AG04450 (cell line): ENCODE data around the gene IQSEC3. TPM values are rescaled to one million over a fixed set of nuclear protein-coding genes. Genes with fewer than 3 reads are reported as not detected.

Source experiments
- CTCF ChIA-PET: fragments of 300-600, 350-600 bp; formaldehyde crosslinking; extraction: SDS; loops from one replicate; lab custom pipeline; 2022; ENCODE audit warnings: antibody characterized with exemption, inconsistent platforms; lab: Charles Lee
- POLR2A ChIA-PET: fragments of 350-600 bp; formaldehyde crosslinking; extraction: SDS; loops from one replicate; lab custom pipeline; 2021; ENCODE audit warnings: antibody characterized with exemption, inconsistent platforms; lab: Yijun Ruan, JAX
- DNase-seq: peaks from one replicate; pipeline ENCODE4 v3.0.0-alpha.2; 2011; ENCODE audit warnings: low read depth, low spot score
- H3K27ac ChIP-seq: one replicate; pipeline ENCODE4 v1.5.1; 2012; ENCODE audit warnings: low read depth, low read length, control low read depth
- H3K27me3 ChIP-seq: one replicate; pipeline ENCODE4 v1.6.0; 2012; ENCODE audit warnings: low read length; ENCODE audit not compliant: control insufficient read depth, insufficient read depth
- H3K4me3 ChIP-seq: 2 replicates; pipeline ENCODE4 v1.5.1; 2011; ENCODE audit warnings: mild to moderate bottlenecking, low read depth, low read length, control low read depth
- H3K9me3 ChIP-seq: 2 replicates; pipeline ENCODE4 v1.5.1; 2012; ENCODE audit warnings: low read length; ENCODE audit not compliant: control insufficient read depth, insufficient read depth
- polyA plus RNA-seq: library from polyadenylated mRNA; depleted of rRNA; stranded (reverse); fragments of >200 nt; gene quantifications from 2 replicates; pipeline ENCODE4 v1.2.3, GENCODE V29; 2011
- TF ChIP-seq, protein P1 (sequence below): IDR thresholded peaks from 2 replicates; pipeline ENCODE4 v1.5.1; 2011; ENCODE audit warnings: low read depth, low read length, control low read depth, inconsistent platforms

IQSEC3 gene
- polyA plus RNA-seq, 1 experiment: 0.47 TPM

DNA sequence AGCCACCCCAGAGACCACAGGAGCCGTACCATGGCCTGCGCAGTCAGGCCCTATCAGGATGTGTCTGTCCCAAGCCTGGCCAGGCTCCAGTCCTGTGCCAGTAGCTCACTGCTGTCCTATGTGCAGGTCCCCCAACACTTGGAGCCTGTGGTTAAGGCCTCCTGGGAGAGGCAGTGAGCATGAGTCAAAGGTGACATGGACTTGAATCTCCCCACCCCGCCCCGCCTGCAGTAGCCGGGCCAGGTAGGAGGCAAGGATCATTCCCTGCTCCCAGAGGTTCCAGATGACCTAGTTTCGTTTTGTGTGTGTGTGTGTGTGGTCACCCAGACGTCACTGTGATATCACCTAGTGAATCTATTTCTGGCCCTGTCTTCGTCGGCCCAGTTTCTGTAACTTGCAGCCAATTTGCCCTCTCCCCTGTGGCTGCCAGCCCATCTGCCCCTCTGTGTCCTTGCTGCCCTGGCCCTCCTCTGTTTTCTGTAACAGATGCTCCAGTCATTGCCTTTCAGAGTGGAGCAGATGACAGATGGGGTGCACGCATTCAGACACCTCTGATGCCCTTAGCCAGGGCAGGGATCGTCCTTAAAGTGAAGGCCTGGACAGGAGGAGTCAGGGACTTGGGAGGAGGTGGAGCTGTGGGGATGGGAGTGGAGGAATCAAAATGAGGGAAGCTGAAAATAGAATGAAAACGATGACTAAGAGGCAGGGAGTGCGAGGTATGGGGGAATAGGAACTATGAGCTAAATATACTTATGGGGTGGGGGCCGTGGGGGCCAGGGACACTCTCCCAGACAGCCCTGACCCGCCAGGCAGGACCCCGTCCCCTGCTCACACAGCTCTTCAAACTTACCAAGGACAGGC is 110.0 kb downstream of the IQSEC3 start:
- Histone ChIP-seq H3K27ac (peak overlapping the region; percentile 47), H3K9me3 (no peaks in the 10 kb centered on the region), H3K27me3 (peaks cover 5% of the 10 kb centered on the region), H3K4me3 (no peak overlapping the region)
- peak; percentile 16 for DNase-seq
- ChIA-PET CTCF (interaction anchor here (2.0 kb wide), 1 partner anchor 24 kb away, joined by 7 read pairs; no protein-coding TSS in a partner anchor), POLR2A (interaction anchor here (1.3 kb wide), 1 partner anchor 9 kb away, joined by 4 read pairs; no protein-coding TSS in a partner anchor)
- TF ChIP-seq, protein P1, sequence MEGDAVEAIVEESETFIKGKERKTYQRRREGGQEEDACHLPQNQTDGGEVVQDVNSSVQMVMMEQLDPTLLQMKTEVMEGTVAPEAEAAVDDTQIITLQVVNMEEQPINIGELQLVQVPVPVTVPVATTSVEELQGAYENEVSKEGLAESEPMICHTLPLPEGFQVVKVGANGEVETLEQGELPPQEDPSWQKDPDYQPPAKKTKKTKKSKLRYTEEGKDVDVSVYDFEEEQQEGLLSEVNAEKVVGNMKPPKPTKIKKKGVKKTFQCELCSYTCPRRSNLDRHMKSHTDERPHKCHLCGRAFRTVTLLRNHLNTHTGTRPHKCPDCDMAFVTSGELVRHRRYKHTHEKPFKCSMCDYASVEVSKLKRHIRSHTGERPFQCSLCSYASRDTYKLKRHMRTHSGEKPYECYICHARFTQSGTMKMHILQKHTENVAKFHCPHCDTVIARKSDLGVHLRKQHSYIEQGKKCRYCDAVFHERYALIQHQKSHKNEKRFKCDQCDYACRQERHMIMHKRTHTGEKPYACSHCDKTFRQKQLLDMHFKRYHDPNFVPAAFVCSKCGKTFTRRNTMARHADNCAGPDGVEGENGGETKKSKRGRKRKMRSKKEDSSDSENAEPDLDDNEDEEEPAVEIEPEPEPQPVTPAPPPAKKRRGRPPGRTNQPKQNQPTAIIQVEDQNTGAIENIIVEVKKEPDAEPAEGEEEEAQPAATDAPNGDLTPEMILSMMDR: no peak

DNA sequence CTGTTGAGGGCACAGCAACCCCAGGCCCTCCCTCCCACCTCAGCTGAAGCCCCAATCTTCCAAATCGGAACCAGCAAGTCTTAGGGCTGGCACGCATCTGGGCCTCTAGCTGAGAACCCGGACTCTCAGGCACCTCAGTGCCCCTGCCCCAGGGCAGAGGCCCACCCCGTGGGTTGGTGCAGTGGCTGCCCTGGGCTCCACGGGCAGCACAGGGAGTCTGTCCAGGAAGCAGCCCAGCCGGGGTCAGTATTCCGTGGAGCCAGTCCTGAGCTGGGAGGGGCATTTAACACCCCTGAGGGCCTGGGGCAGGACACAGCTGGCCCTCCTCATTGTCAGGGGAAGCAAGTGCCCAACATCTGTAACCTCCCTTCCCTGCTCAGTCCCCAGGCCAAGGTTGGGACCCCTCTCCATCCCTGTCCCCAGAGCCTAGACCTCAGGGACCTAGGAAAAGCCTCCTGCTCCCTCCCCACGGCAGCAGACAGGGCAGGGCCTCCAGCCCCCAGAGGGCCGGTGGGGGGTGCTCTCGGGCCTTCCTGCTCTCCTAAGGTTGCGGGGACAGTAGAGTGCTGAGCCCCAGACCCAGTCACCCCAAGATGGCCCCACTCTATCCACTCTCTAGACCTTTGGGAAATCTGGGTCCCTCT is 110.9 kb downstream of the IQSEC3 start:
- Histone ChIP-seq H3K9me3 (no peaks in the 10 kb centered on the region), H3K4me3 (no peak overlapping the region), H3K27ac (peak overlapping the region; percentile 47), H3K27me3 (peaks cover 3% of the 10 kb centered on the region)
- CTCF ChIA-PET: interaction anchor here (2.0 kb wide), 1 partner anchor 24 kb away, joined by 7 read pairs; no protein-coding TSS in a partner anchor
- DNase-seq: no peak
- POLR2A ChIA-PET: interaction anchor here (1.3 kb wide), 1 partner anchor 10 kb away, joined by 4 read pairs; no protein-coding TSS in a partner anchor
- TF ChIP-seq, protein P1: no peak

- Histone ChIP-seq H3K4me3 (no peak overlapping the region), H3K9me3 (no peaks in the 10 kb centered on the region), H3K27me3 (peaks cover 2% of the 10 kb centered on the region), H3K27ac (no peak overlapping the region)
- no peak for DNase-seq
- ChIA-PET POLR2A (interaction anchor here (1.3 kb wide), 1 partner anchor 11 kb away, joined by 4 read pairs; no protein-coding TSS in a partner anchor), CTCF (interaction anchor here (1.0 to 2.0 kb wide), 2 partner anchors 12 to 25 kb away, joined by 3 to 7 read pairs; no protein-coding TSS in a partner anchor)
- TF ChIP-seq, protein P1: no peak
Measured at GRCh38 chr12:177980-178828, 111.6 kb downstream of the IQSEC3 start.

DNA sequence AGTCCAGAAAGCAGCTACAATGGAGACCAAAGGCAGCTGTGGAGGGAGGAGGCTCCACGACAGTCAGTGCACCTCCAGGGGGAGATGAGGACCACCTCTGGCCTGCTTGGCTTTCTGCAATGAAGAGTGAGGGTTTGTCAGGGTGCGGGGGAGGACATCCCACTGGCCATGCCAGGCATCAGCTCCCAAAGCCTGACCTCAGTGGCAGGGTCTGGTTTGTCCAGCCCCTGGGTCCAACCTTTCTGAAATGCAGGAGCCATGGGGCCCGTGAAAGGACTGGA is 112.2 kb downstream of the IQSEC3 start:
- CTCF ChIA-PET: interaction anchor here (1.0 to 1.5 kb wide), 2 partner anchors 10 to 11 kb away, joined by 3 to 6 read pairs; no protein-coding TSS in a partner anchor
- Histone ChIP-seq H3K27ac (no peak overlapping the region), H3K9me3 (no peaks in the 10 kb centered on the region), H3K27me3 (no peaks in the 10 kb centered on the region), H3K4me3 (no peak overlapping the region)
- POLR2A ChIA-PET: no interaction called here
- TF ChIP-seq, protein P1: no peak
- no peak for DNase-seq
